H9 (cell line): Measurements from ENCODE around the gene C10orf143. TPM values are rescaled to one million over a fixed set of nuclear protein-coding genes. Genes with fewer than 3 reads are reported as not detected.
A peak's percentile ranks its signal among the peaks of the same experiment; 100 is the strongest.

Experiments used
- DNase-seq: peaks from one replicate; pipeline ENCODE4 v3.0.0-alpha.2; 2017
- H2AFZ ChIP-seq: one replicate; pipeline ENCODE4 v1.6.1; 2013; ENCODE audit warnings: mild to moderate bottlenecking, low read length, control low read depth, moderate library complexity
- H2AK5ac ChIP-seq: 2 replicates; pipeline ENCODE4 v1.6.1; 2013; ENCODE audit warnings: low read length, control low read depth, mixed read lengths; ENCODE audit not compliant: insufficient read length
- H2BK120ac ChIP-seq: one replicate; pipeline ENCODE4 v1.6.1; 2013; ENCODE audit warnings: low read depth, mild to moderate bottlenecking, low read length, control low read depth, inconsistent platforms; ENCODE audit not compliant: poor library complexity, severe bottlenecking
- H2BK12ac ChIP-seq: 2 replicates; pipeline ENCODE4 v1.6.1; 2013; ENCODE audit warnings: low read length, control low read depth, mixed read lengths, low read depth; ENCODE audit not compliant: insufficient read length
- H2BK15ac ChIP-seq: 2 replicates; pipeline ENCODE4 v1.6.1; 2013; ENCODE audit warnings: low read depth, low read length, control low read depth
- H2BK20ac ChIP-seq: one replicate; pipeline ENCODE4 v1.6.1; 2013; ENCODE audit warnings: low read depth, mild to moderate bottlenecking, low read length, control low read depth, inconsistent platforms; ENCODE audit not compliant: poor library complexity, severe bottlenecking
- H2BK5ac ChIP-seq: 2 replicates; pipeline ENCODE4 v1.6.1; 2013; ENCODE audit warnings: low read length, control low read depth, mixed read lengths; ENCODE audit not compliant: insufficient read length
- H3K14ac ChIP-seq: 2 replicates; pipeline ENCODE4 v1.6.1; 2013; ENCODE audit warnings: low read length, control low read depth; ENCODE audit not compliant: insufficient read depth
- H3K18ac ChIP-seq: 2 replicates; pipeline ENCODE4 v1.6.1; 2013; ENCODE audit warnings: low read depth, mild to moderate bottlenecking, mixed read lengths, low read length, control low read depth; ENCODE audit not compliant: insufficient read length
- H3K23ac ChIP-seq: 2 replicates; pipeline ENCODE4 v1.6.1; 2013; ENCODE audit warnings: low read length, control low read depth, mixed read lengths, low read depth; ENCODE audit not compliant: insufficient read length
- H3K23me2 ChIP-seq: 2 replicates; pipeline ENCODE4 v1.6.1; 2013; ENCODE audit warnings: low read depth, mild to moderate bottlenecking, mixed read lengths, low read length, control low read depth; ENCODE audit not compliant: insufficient read length, poor library complexity, severe bottlenecking
- H3K27ac ChIP-seq: 2 replicates; pipeline ENCODE4 v1.5.1; 2013; ENCODE audit warnings: low read length, control low read depth, mixed read lengths, low read depth; ENCODE audit not compliant: insufficient read length
- H3K27me3 ChIP-seq: 2 replicates; pipeline ENCODE4 v1.6.1; 2013; ENCODE audit warnings: low read length, control low read depth, inconsistent platforms; ENCODE audit not compliant: insufficient read depth
- H3K4ac ChIP-seq: 2 replicates; pipeline ENCODE4 v1.6.1; 2013; ENCODE audit warnings: low read depth, mild to moderate bottlenecking, control low read depth, inconsistent platforms, low read length, moderate library complexity
- H3K4me1 ChIP-seq: 2 replicates; pipeline ENCODE4 v1.6.1; 2013; ENCODE audit warnings: low read length, control low read depth, inconsistent platforms; ENCODE audit not compliant: insufficient read depth
- H3K4me2 ChIP-seq: 2 replicates; pipeline ENCODE4 v1.6.1; 2013; ENCODE audit warnings: low read length, control low read depth, mixed read lengths; ENCODE audit not compliant: insufficient read length, insufficient read depth
- H3K56ac ChIP-seq: 2 replicates; pipeline ENCODE4 v1.6.1; 2013; ENCODE audit warnings: low read depth, mild to moderate bottlenecking, mixed read lengths, low read length, control low read depth; ENCODE audit not compliant: insufficient read length
- H3K79me1 ChIP-seq: 2 replicates; pipeline ENCODE4 v1.6.1; 2013; ENCODE audit warnings: low read depth, mild to moderate bottlenecking, moderate library complexity, low read length, control low read depth, inconsistent platforms; ENCODE audit not compliant: insufficient read depth, poor library complexity, severe bottlenecking
- H3K79me2 ChIP-seq: 2 replicates; pipeline ENCODE4 v1.6.1; 2013; ENCODE audit warnings: low read length, control low read depth, inconsistent platforms; ENCODE audit not compliant: insufficient read depth
- H3K9ac ChIP-seq: 2 replicates; pipeline ENCODE4 v1.6.1; 2013; ENCODE audit warnings: low read length, control low read depth, mixed read lengths; ENCODE audit not compliant: insufficient read length; ENCODE audit errors: extremely low read depth
- H3K9me3 ChIP-seq: one replicate; pipeline ENCODE4 v1.6.1; 2013; ENCODE audit warnings: low read depth, low read length, inconsistent platforms; ENCODE audit not compliant: control insufficient read depth
- H3T11ph ChIP-seq: one replicate; pipeline ENCODE4 v1.6.1; 2013; ENCODE audit warnings: mild to moderate bottlenecking, low read length, control low read depth, inconsistent platforms
- H4K20me1 ChIP-seq: one replicate; pipeline ENCODE4 v1.6.1; 2013; ENCODE audit not compliant: control insufficient read depth, insufficient read length, insufficient read depth
- H4K5ac ChIP-seq: 2 replicates; pipeline ENCODE4 v1.6.1; 2013; ENCODE audit warnings: low read depth, mild to moderate bottlenecking, mixed read lengths, low read length, control low read depth; ENCODE audit not compliant: insufficient read length
- H4K8ac ChIP-seq: replicated peaks from 2 replicates; pipeline ENCODE4 v1.6.1; 2013; ENCODE audit warnings: low read length, control low read depth, mixed read lengths, low read depth; ENCODE audit not compliant: insufficient read length
- H4K91ac ChIP-seq: 2 replicates; pipeline ENCODE4 v1.6.1; 2013; ENCODE audit warnings: low read depth, mild to moderate bottlenecking, moderate library complexity, mixed read lengths, low read length, control low read depth; ENCODE audit not compliant: insufficient read length
- H3K27ac Mint-ChIP-seq, 3 experiments: 2 replicates in 2 of 3; 3 replicates in 1 of 3; pipeline ENCODE4 v1.8.0; 2020 to 2021; ENCODE audit warnings: mixed read lengths in 3 of 3, mild to moderate bottlenecking in 1 of 3, moderate library complexity in 1 of 3
- H3K27me3 Mint-ChIP-seq: 2 replicates; pipeline ENCODE4 v1.8.0; 2021; ENCODE audit warnings: low read depth, mild to moderate bottlenecking, moderate library complexity, mixed read lengths
- H3K36me3 Mint-ChIP-seq, 3 experiments: 2 replicates in 2 of 3; 3 replicates in 1 of 3; pipeline ENCODE4 v1.8.0; 2020 to 2021; ENCODE audit warnings: low read depth in 3 of 3, mixed read lengths in 3 of 3; ENCODE audit not compliant: insufficient read depth in 1 of 3
- H3K4me1 Mint-ChIP-seq, 2 experiments: 2 replicates each; pipeline ENCODE4 v1.8.0; 2020; ENCODE audit warnings: mixed read lengths in 2 of 2
- H3K4me3 Mint-ChIP-seq, 2 experiments: 2 replicates in 1 of 2; 3 replicates in 1 of 2; pipeline ENCODE4 v1.8.0; 2020 to 2021; ENCODE audit warnings: mild to moderate bottlenecking in 2 of 2, mixed read lengths in 2 of 2, moderate library complexity in 1 of 2
- H3K9me3 Mint-ChIP-seq, 2 experiments: 2 replicates in 1 of 2; 3 replicates in 1 of 2; pipeline ENCODE4 v1.8.0; 2020; ENCODE audit warnings: mild to moderate bottlenecking in 2 of 2, mixed read lengths in 2 of 2, moderate library complexity in 1 of 2
- CTCF ChIP-seq: fragments of 200-600 bp; sonication (generic); conservative IDR thresholded peaks from 3 replicates; pipeline ENCODE4 v1.8.0; 2021; ENCODE audit warnings: antibody characterized with exemption, mild to moderate bottlenecking
- WGBS: extraction: QIAGEN DNeasy Blood & Tissue Kit; methylation state at CpG from one replicate; pipeline ENCODE4 v1.1.7; 2013; ENCODE audit warnings: missing lambda C conversion rate, low lambda C conversion rate, mixed read lengths; ENCODE audit not compliant: insufficient read length; ENCODE audit errors: extremely low coverage; 5-methylcytosine and 5-hydroxymethylcytosine counted together
- total RNA-seq: library from RNA; stranded (reverse); gene quantifications from 2 replicates; pipeline ENCODE4 v1.2.1, GENCODE V29; 2021

C10orf143 gene
- total RNA-seq, 1 experiment from 2014 or later = 0.94 TPM

GRCh38 chr10:130105724-130106123, 4.9 kb downstream of the C10orf143 start:
- H3K4me2 ChIP-seq = peak overlapping the region; percentile 70
- H3K9me3 ChIP-seq = no peaks in the 10 kb centered on the region
- no peaks in the 10 kb centered on the region for H3K79me1 ChIP-seq
- no peak overlapping the region for H2BK12ac ChIP-seq
- no peak overlapping the region for H2BK5ac ChIP-seq
- Mint-ChIP-seq H3K4me3 (peak overlapping the region; percentile 47 to 66), H3K27me3 (peaks cover 8% of the 10 kb centered on the region; the same call in 1 of the 2 replicates), H3K4me1 (peaks cover 15 to 18% of the 10 kb centered on the region in 2 experiments), H3K36me3 (no peaks in the 10 kb centered on the region), H3K27ac (peak overlapping the region in 1 of 3 experiments; percentile 74; a peak in 3 of 7 replicates), H3K9me3 (no peaks in the 10 kb centered on the region)
- no peak overlapping the region for H3K4ac ChIP-seq
- H3T11ph ChIP-seq = no peak overlapping the region
- no peak overlapping the region for H4K5ac ChIP-seq
- no peak overlapping the region for H2AFZ ChIP-seq
- H4K8ac ChIP-seq = no peak overlapping the region
- H2BK20ac ChIP-seq = no peak overlapping the region
- H3K27me3 ChIP-seq = no peaks in the 10 kb centered on the region
- H2BK15ac ChIP-seq = no peak overlapping the region
- no peak overlapping the region for H2AK5ac ChIP-seq
- H3K4me1 ChIP-seq = no peaks in the 10 kb centered on the region; the same call in 1 of the 2 replicates
- peak overlapping the region; percentile 93 for H3K18ac ChIP-seq
- H4K20me1 ChIP-seq = peaks cover 3% of the 10 kb centered on the region
- no peak overlapping the region for H2BK120ac ChIP-seq
- no peak overlapping the region for H4K91ac ChIP-seq
- H3K14ac ChIP-seq = peak overlapping the region; percentile 55; the same call in 1 of the 2 replicates
- no peak overlapping the region for H3K23ac ChIP-seq
- H3K23me2 ChIP-seq = peaks cover 5% of the 10 kb centered on the region
- no peaks in the 10 kb centered on the region for H3K79me2 ChIP-seq
- peak; percentile 88 for DNase-seq
- H3K56ac ChIP-seq = no peak overlapping the region
- TF ChIP-seq CTCF = no peak
- H3K27ac ChIP-seq = no peak overlapping the region
- no peak overlapping the region for H3K9ac ChIP-seq
- no CpG with 5 or more reads among the region's 24 CpGs for WGBS
